HCT116 (cell line): ENCODE measurements around the gene MAPRE2. TPM values are rescaled to one million over a fixed set of nuclear protein-coding genes. Genes with fewer than 3 reads are reported as not detected.

Source experiments
- ATAC-seq: fragments of 200-7000 bp; cut with Tn5 transposase; 2 replicates; pipeline ENCODE4 v1.9.1; 2020; ENCODE audit warnings: mild to moderate bottlenecking, moderate library complexity
- BruUV-seq: library from RNA; stranded (reverse); fragments of 400-500 nt; replicated peaks from 2 replicates; lab custom pipeline; 2021; lab: Mats Ljungman, UMichigan
- CTCF ChIA-PET: fragments of 300-600 bp; sonication (Branson Sonifier 250); formaldehyde crosslinking; loops from one replicate; lab custom pipeline; 2021; ENCODE audit warnings: antibody characterized with exemption; lab: Charles Lee
- POLR2A ChIA-PET: fragments of 300-600, 350-600 bp; sonication (Branson Sonifier 250); formaldehyde crosslinking; loops from one replicate; lab custom pipeline; 2021; ENCODE audit warnings: antibody characterized with exemption; lab: Charles Lee
- RAD21 ChIA-PET, 2 experiments: fragments of 300-600 bp; sonication (Branson Sonifier 250); formaldehyde crosslinking; loops; one replicate each; lab custom pipeline; 2023; ENCODE audit warnings: low total read pairs in 2 of 2; ENCODE audit not compliant: uncharacterized antibody in 2 of 2, unreplicated experiment in 2 of 2, low non-redundant PET in 1 of 2; lab: Charles Lee
- DNase-seq: peaks from one replicate; pipeline ENCODE4 v3.0.0-alpha.2; 2010; ENCODE audit warnings: low read depth, low spot score
- H2AFZ ChIP-seq: fragments of 200-600 bp; shearing (Covaris generic), sonication (generic); 2 replicates; pipeline ENCODE4 v1.6.1; 2017; ENCODE audit warnings: low read depth, mixed run types, mixed read lengths, antibody characterized with exemption, low read length; ENCODE audit not compliant: poor library complexity, severe bottlenecking
- H3K27ac ChIP-seq: 2 replicates; pipeline ENCODE4 v1.5.1; 2012; ENCODE audit warnings: low read depth, low read length
- H3K27me3 ChIP-seq: fragments of 200-600 bp; sonication (generic); 2 replicates; pipeline ENCODE4 v1.6.1; 2016; ENCODE audit warnings: mixed run types, low read length, mixed read lengths; ENCODE audit not compliant: insufficient read depth
- H3K36me3 ChIP-seq, 2 experiments: fragments of 200-500 bp in 1 of 2; fragments of 200-600 bp in 1 of 2; sonication (Bioruptor generic) in 1 of 2; sonication (generic) in 1 of 2; 2 replicates each; pipeline versions ENCODE4 v1.5.1 to v1.6.1; 2014 to 2016; ENCODE audit warnings: low read length in 2 of 2, inconsistent platforms in 1 of 2, mixed read lengths in 1 of 2, mixed run types in 1 of 2; ENCODE audit not compliant: insufficient read depth in 2 of 2, control insufficient read depth in 1 of 2
- H3K4me1 ChIP-seq, 2 experiments: fragments of 200-600 bp in 1 of 2; sonication (generic) in 1 of 2; 2 replicates each; pipeline versions ENCODE4 v1.5.1 to v1.6.1; 2012 to 2017; ENCODE audit warnings: low read length in 2 of 2, inconsistent platforms in 1 of 2, mild to moderate bottlenecking in 1 of 2, mixed read lengths in 1 of 2, mixed run types in 1 of 2, moderate library complexity in 1 of 2; ENCODE audit not compliant: insufficient read depth in 2 of 2, control insufficient read depth in 1 of 2
- H3K4me2 ChIP-seq: fragments of 200-600 bp; sonication (generic); 2 replicates; pipeline ENCODE4 v1.6.1; 2017; ENCODE audit warnings: mixed run types, low read length, mixed read lengths
- H3K4me3 ChIP-seq, 2 experiments: fragments of 200-600 bp in 1 of 2; sonication (generic) in 1 of 2; replicated peaks in 1 of 2; 2 replicates each; pipeline ENCODE4 v1.5.1; 2011 to 2016; ENCODE audit warnings: low read length in 2 of 2, control low read depth in 1 of 2, low read depth in 1 of 2, mild to moderate bottlenecking in 1 of 2, mixed read lengths in 1 of 2, mixed run types in 1 of 2
- H3K79me2 ChIP-seq: fragments of 200-600 bp; sonication (generic); 2 replicates; pipeline ENCODE4 v1.6.1; 2017; ENCODE audit warnings: mild to moderate bottlenecking, mixed run types, low read length, moderate library complexity, mixed read lengths; ENCODE audit not compliant: insufficient read depth
- H3K9ac ChIP-seq: fragments of 200-600 bp; sonication (generic); 2 replicates; pipeline ENCODE4 v1.6.1; 2016; ENCODE audit warnings: low read length, mixed read lengths
- H3K9me2 ChIP-seq: fragments of 200-600 bp; sonication (generic), shearing (Covaris generic); 2 replicates; pipeline ENCODE4 v1.6.1; 2017; ENCODE audit warnings: mixed run types, mild to moderate bottlenecking, moderate library complexity; ENCODE audit not compliant: insufficient read depth
- H3K9me3 ChIP-seq, 2 experiments: fragments of 200-500 bp in 1 of 2; fragments of 200-600 bp in 1 of 2; sonication (Bioruptor generic) in 1 of 2; sonication (generic) in 1 of 2; 2 replicates each; pipeline ENCODE4 v1.6.1; 2014 to 2017; ENCODE audit warnings: low read length in 2 of 2, mixed read lengths in 2 of 2, inconsistent platforms in 1 of 2, low read depth in 1 of 2, mild to moderate bottlenecking in 1 of 2, mixed run types in 1 of 2, moderate library complexity in 1 of 2; ENCODE audit not compliant: control insufficient read depth in 1 of 2, insufficient read depth in 1 of 2
- H4K20me1 ChIP-seq: fragments of 200-600 bp; sonication (generic), shearing (Covaris generic); 2 replicates; pipeline ENCODE4 v1.6.1; 2017; ENCODE audit warnings: mixed run types, mild to moderate bottlenecking, moderate library complexity; ENCODE audit not compliant: insufficient read depth
- CEBPB ChIP-seq: IDR thresholded peaks from 2 replicates; pipeline ENCODE4 v1.6.1; 2012; ENCODE audit warnings: low read depth
- ELF1 ChIP-seq: IDR thresholded peaks from 2 replicates; pipeline ENCODE4 v1.6.1; 2012; ENCODE audit warnings: low read depth, borderline replicate concordance
- FOSL1 ChIP-seq: IDR thresholded peaks from 2 replicates; pipeline ENCODE4 v1.6.1; 2012; ENCODE audit warnings: low read depth
- JUND ChIP-seq: IDR thresholded peaks from 2 replicates; pipeline ENCODE4 v1.6.1; 2012
- SP1 ChIP-seq: IDR thresholded peaks from 2 replicates; pipeline ENCODE4 v1.6.1; 2012; ENCODE audit warnings: low read depth
- ZFX ChIP-seq: fragments of 450-650 bp; IDR thresholded peaks from 2 replicates; pipeline ENCODE4 v1.6.1; 2017
- ZNF274 ChIP-seq: fragments of 200-500 bp; sonication (Bioruptor generic); IDR thresholded peaks from 2 replicates; pipeline ENCODE4 v1.6.1; 2014; ENCODE audit warnings: mild to moderate bottlenecking, low read depth, low read length, inconsistent platforms
- intact Hi-C: fragments of 100-400 bp; cut with micrococcal nuclease; formaldehyde crosslinking; loops from 2 replicates; pipeline ENCODE4 v1.10.0; 2022
- total RNA-seq: library from RNA; stranded (reverse); gene quantifications from one replicate; pipeline ENCODE4 v1.2.1, GENCODE V29; 2021; ENCODE audit not compliant: unreplicated experiment
- TF ChIP-seq, protein P1 (sequence below): IDR thresholded peaks from 2 replicates; pipeline ENCODE4 v1.6.1; 2012

The MAPRE2 gene
- total RNA-seq, 1 experiment from 2014 or later: 17.2 TPM

DNA sequence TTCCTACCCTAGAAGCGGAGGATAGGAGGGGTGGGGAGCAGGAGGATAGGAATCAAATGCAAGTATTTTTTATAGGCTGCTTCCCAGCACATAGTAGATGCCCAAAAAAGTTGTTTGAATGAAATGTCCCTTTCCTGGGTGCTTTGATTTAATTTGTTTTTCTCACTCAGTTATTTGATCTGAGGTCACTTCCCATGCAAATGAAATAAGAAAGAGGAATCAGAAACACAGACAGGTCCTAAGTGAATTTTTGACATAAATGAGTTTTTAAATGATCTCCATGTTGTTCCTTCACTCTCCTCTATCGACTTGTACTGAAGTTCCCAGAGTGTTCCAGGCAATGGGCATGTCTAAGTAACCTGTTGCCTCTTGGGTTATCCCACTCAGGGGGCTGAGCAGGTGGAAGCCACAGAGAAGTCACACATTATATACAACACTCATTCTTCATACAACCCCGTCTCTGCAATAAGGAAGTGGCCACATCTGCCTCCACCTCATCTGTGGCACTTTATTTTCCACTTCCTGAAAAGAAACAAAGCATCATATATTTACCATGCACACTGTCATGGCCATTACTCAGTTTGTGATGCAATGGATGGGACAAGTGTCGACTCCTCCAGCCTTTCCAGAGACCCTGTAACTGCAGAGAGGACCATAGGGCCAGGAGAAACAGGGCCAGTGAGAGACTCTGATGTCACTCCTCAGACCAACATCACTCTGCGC is 117.7 kb downstream of the MAPRE2 start:
- no peaks in the 10 kb centered on the region for H3K9me3 ChIP-seq
- intact Hi-C loops: no loop called here
- no peak for DNase-seq
- TF ChIP-seq SP1: no peak
- TF ChIP-seq ZNF274: no peak
- no peak for TF ChIP-seq ZFX
- no peak overlapping the region for H3K27ac ChIP-seq
- ATAC-seq: no peak
- BruUV-seq: no TSS peak
- POLR2A ChIA-PET: no interaction called here
- no peaks in the 10 kb centered on the region for H4K20me1 ChIP-seq
- no peaks in the 10 kb centered on the region for H3K36me3 ChIP-seq
- no peaks in the 10 kb centered on the region for H3K4me1 ChIP-seq
- H3K9ac ChIP-seq: no peak overlapping the region
- H2AFZ ChIP-seq: no peak overlapping the region
- no peaks in the 10 kb centered on the region for H3K9me2 ChIP-seq
- no peaks in the 10 kb centered on the region for H3K79me2 ChIP-seq
- H3K4me2 ChIP-seq: no peak overlapping the region
- CTCF ChIA-PET: no interaction called here
- no peak overlapping the region for H3K4me3 ChIP-seq
- RAD21 ChIA-PET: no interaction called here
- H3K27me3 ChIP-seq: no peaks in the 10 kb centered on the region

DNA sequence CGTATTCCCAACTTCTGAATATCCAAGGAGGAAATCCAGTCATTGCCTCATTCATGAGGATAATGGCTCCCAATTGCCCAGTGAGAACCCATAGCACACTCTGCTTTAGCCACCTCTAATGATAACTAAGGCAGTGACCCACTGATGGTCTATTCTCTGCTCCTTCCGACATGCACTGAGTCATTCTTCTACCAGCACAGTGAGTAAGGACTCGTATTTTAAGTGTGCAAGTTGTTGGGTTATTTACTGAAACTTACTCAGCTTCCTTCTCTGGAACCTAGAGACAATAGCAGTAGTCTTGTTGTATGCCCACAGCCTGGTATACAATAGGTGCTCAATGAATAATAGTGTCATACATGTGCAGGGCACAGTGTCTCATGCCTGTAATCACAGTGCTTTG is 118.6 kb downstream of the MAPRE2 start:
- Histone ChIP-seq H3K79me2 (no peaks in the 10 kb centered on the region), H3K27ac (no peak overlapping the region), H3K36me3 (no peaks in the 10 kb centered on the region)
- POLR2A ChIA-PET: no interaction called here
- TF ChIP-seq ZFX: no peak
- TF ChIP-seq JUND: no peak
- TF ChIP-seq, protein P1, sequence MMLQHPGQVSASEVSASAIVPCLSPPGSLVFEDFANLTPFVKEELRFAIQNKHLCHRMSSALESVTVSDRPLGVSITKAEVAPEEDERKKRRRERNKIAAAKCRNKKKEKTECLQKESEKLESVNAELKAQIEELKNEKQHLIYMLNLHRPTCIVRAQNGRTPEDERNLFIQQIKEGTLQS: no peak
- no peak for TF ChIP-seq FOSL1
- no peak for TF ChIP-seq CEBPB
- no peak for TF ChIP-seq ELF1
- TF ChIP-seq, all 23 proteins: peak for 0
- no peaks in the 10 kb centered on the region for H3K9me2 ChIP-seq
- BruUV-seq: no TSS peak
- intact Hi-C loops: no loop called here
- H3K9ac ChIP-seq: no peak overlapping the region
- H3K4me2 ChIP-seq: no peak overlapping the region
- ATAC-seq (no peak), DNase-seq (no peak)
- no peaks in the 10 kb centered on the region for H3K4me1 ChIP-seq
- no peaks in the 10 kb centered on the region for H3K27me3 ChIP-seq
- CTCF ChIA-PET: no interaction called here
- H3K4me3 ChIP-seq: no peak overlapping the region
- no peak overlapping the region for H2AFZ ChIP-seq
- H4K20me1 ChIP-seq: no peaks in the 10 kb centered on the region
- H3K9me3 ChIP-seq: no peaks in the 10 kb centered on the region
- RAD21 ChIA-PET: no interaction called here
